Loucy (cell line): ENCODE results near the gene NUAK1.

ENCODE experiments used
- H2AFZ ChIP-seq: fragments of 200-600 bp; sonication (generic); 2 replicates; pipeline ENCODE4 v1.6.0; 2016; ENCODE audit warnings: antibody characterized with exemption, mild to moderate bottlenecking, low read length, moderate library complexity
- H3F3A ChIP-seq: fragments of 200-600 bp; 2 replicates; pipeline ENCODE4 v1.6.0; 2016; ENCODE audit warnings: antibody characterized with exemption, low read depth, mild to moderate bottlenecking
- H3K27me3 ChIP-seq: fragments of 200-600 bp; sonication (generic); 2 replicates; pipeline ENCODE4 v1.6.1; 2014; ENCODE audit warnings: low read length, mild to moderate bottlenecking; ENCODE audit not compliant: insufficient read depth, poor library complexity, severe bottlenecking
- H3K36me3 ChIP-seq: fragments of 200-600 bp; sonication (generic); 2 replicates; pipeline ENCODE4 v1.6.1; 2016; ENCODE audit warnings: low read length; ENCODE audit not compliant: insufficient read depth
- H3K4me1 ChIP-seq: fragments of 200-600 bp; sonication (generic); 2 replicates; pipeline ENCODE4 v1.5.1; 2014; ENCODE audit warnings: low read length, mild to moderate bottlenecking; ENCODE audit not compliant: insufficient read depth, poor library complexity, severe bottlenecking
- H3K4me2 ChIP-seq: fragments of 200-600 bp; sonication (generic); 2 replicates; pipeline ENCODE4 v1.6.0; 2014; ENCODE audit warnings: antibody characterized with exemption, low read length, low read depth, mild to moderate bottlenecking; ENCODE audit not compliant: poor library complexity, severe bottlenecking
- H3K4me3 ChIP-seq: fragments of 200-600 bp; sonication (generic); 2 replicates; pipeline ENCODE4 v1.5.1; 2014; ENCODE audit warnings: low read length, mild to moderate bottlenecking, mixed read lengths; ENCODE audit not compliant: poor library complexity, severe bottlenecking
- H3K79me2 ChIP-seq: fragments of 200-600 bp; sonication (generic); 2 replicates; pipeline ENCODE4 v1.6.1; 2014; ENCODE audit warnings: low read length; ENCODE audit not compliant: insufficient read depth
- H3K9ac ChIP-seq: fragments of 200-600 bp; sonication (generic); 2 replicates; pipeline ENCODE4 v1.6.0; 2014; ENCODE audit warnings: mild to moderate bottlenecking, low read depth, low read length, moderate library complexity; ENCODE audit not compliant: poor library complexity, severe bottlenecking
- H3K9me2 ChIP-seq: fragments of 200-600 bp; sonication (generic); replicated peaks from 2 replicates; pipeline ENCODE4 v1.6.1; 2016; ENCODE audit warnings: low read depth, low read length, mixed read lengths
- H3K9me3 ChIP-seq: fragments of 200-600 bp; sonication (generic); 2 replicates; pipeline ENCODE4 v1.6.1; 2014; ENCODE audit warnings: mild to moderate bottlenecking, antibody characterized with exemption, low read length, low read depth; ENCODE audit not compliant: insufficient read depth
- H4K20me1 ChIP-seq: fragments of 200-600 bp; sonication (generic); 2 replicates; pipeline ENCODE4 v1.6.0; 2014; ENCODE audit warnings: antibody characterized with exemption, low read length, mild to moderate bottlenecking; ENCODE audit not compliant: insufficient read depth, poor library complexity, severe bottlenecking
- CTCF ChIP-seq: fragments of 200-600 bp; sonication (generic); conservative IDR thresholded peaks from 2 replicates; pipeline ENCODE4 v1.5.1; 2014; ENCODE audit warnings: mild to moderate bottlenecking, antibody characterized with exemption, low read length
- EZH2phosphoT487 ChIP-seq: fragments of 200-600 bp; IDR thresholded peaks from 2 replicates; pipeline ENCODE4 v1.6.1; 2018; ENCODE audit warnings: antibody characterized with exemption, mild to moderate bottlenecking, moderate library complexity, borderline replicate concordance

NUAK1 gene

GRCh38 chr12:106130474-106131113 is 8.2 kb downstream of the NUAK1 start:
- Histone ChIP-seq H3F3A (no peaks in the 10 kb centered on the region), H3K9me2 (no peaks in the 10 kb centered on the region), H2AFZ (no peak overlapping the region), H3K9me3 (no peaks in the 10 kb centered on the region), H3K4me3 (no peak overlapping the region), H3K4me2 (no peak overlapping the region), H3K79me2 (no peaks in the 10 kb centered on the region), H3K9ac (no peak overlapping the region), H4K20me1 (no peaks in the 10 kb centered on the region), H3K36me3 (no peaks in the 10 kb centered on the region), H3K4me1 (no peaks in the 10 kb centered on the region), H3K27me3 (no peaks in the 10 kb centered on the region)
- TF ChIP-seq EZH2phosphoT487 (no peak), CTCF (no peak)

- Histone ChIP-seq H4K20me1 (no peaks in the 10 kb centered on the region), H3K79me2 (no peaks in the 10 kb centered on the region), H3K9me2 (no peaks in the 10 kb centered on the region), H3K4me3 (no peak overlapping the region), H3F3A (no peaks in the 10 kb centered on the region), H3K9me3 (no peaks in the 10 kb centered on the region), H3K27me3 (no peaks in the 10 kb centered on the region), H3K36me3 (no peaks in the 10 kb centered on the region), H3K9ac (no peak overlapping the region), H3K4me1 (no peaks in the 10 kb centered on the region), H3K4me2 (no peak overlapping the region), H2AFZ (no peak overlapping the region)
- TF ChIP-seq EZH2phosphoT487 (no peak), CTCF (no peak)
Measured at GRCh38 chr12:106128585-106129328, 10.0 kb downstream of the NUAK1 start.

GRCh38 chr12:106127338-106128126 is 11.2 kb downstream of the NUAK1 start:
- Histone ChIP-seq H3K4me1 (no peaks in the 10 kb centered on the region), H3K36me3 (no peaks in the 10 kb centered on the region), H3K9ac (no peak overlapping the region), H3K79me2 (no peaks in the 10 kb centered on the region), H2AFZ (no peak overlapping the region), H3K9me3 (no peaks in the 10 kb centered on the region), H3K4me2 (no peak overlapping the region), H4K20me1 (no peaks in the 10 kb centered on the region), H3F3A (no peaks in the 10 kb centered on the region), H3K9me2 (no peaks in the 10 kb centered on the region), H3K4me3 (no peak overlapping the region), H3K27me3 (no peaks in the 10 kb centered on the region)
- no peak for TF ChIP-seq EZH2phosphoT487
- no peak for TF ChIP-seq CTCF
